ENCODE data around the gene UBE2D4.

DNA sequence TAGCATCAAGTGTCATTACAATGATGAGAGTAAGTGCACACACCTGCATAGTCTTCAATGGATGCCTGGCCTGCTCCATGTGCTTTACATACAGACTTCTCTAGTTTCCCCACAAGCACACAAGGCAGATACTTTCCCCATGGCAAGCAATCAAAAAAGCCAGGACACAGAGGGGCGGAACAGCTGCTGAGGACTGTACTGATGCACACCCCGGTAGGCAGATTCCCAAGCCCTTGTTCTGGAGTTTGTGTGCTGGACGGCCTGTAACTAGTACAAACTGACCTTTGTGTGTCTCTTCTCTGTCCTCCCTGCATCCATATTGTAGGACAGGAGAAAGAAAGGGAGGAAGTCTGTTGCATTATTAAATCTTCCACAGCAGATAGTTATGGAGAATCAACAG, 25.8 kb downstream of the UBE2D4 start:
- TF ChIP-seq, protein P1, sequence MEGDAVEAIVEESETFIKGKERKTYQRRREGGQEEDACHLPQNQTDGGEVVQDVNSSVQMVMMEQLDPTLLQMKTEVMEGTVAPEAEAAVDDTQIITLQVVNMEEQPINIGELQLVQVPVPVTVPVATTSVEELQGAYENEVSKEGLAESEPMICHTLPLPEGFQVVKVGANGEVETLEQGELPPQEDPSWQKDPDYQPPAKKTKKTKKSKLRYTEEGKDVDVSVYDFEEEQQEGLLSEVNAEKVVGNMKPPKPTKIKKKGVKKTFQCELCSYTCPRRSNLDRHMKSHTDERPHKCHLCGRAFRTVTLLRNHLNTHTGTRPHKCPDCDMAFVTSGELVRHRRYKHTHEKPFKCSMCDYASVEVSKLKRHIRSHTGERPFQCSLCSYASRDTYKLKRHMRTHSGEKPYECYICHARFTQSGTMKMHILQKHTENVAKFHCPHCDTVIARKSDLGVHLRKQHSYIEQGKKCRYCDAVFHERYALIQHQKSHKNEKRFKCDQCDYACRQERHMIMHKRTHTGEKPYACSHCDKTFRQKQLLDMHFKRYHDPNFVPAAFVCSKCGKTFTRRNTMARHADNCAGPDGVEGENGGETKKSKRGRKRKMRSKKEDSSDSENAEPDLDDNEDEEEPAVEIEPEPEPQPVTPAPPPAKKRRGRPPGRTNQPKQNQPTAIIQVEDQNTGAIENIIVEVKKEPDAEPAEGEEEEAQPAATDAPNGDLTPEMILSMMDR (IDR thresholded peaks at IDR 0.05) = no peak
- no peak for TF ChIP-seq POLR2A (IDR thresholded peaks at IDR 0.05)

All from heart left ventricle (tissue), 13 donors.